Body of pancreas (tissue), 4 donors: ENCODE data around the gene TAS1R3. TPM values are rescaled to one million over a fixed set of nuclear protein-coding genes. Genes with fewer than 3 reads are reported as not detected.

Experiments used
- ATAC-seq: fragments of 150-250 bp; one replicate; pipeline ENCODE4 v1.9.1; 2016
- DNase-seq, 4 donors: peaks; one replicate each; pipeline ENCODE4 v3.0.0-alpha.2; 2019
- H3K27ac ChIP-seq, 4 donors: fragments of 200-600 bp; sonication (generic); 1 replicate in 3 of 4; 2 replicates in 1 of 4; pipeline versions ENCODE4 v1.5.1 to v1.6.1; 2016 to 2019; ENCODE audit warnings: mild to moderate bottlenecking in 1 of 4, mixed read lengths in 1 of 4, moderate library complexity in 1 of 4
- H3K27me3 ChIP-seq, 2 donors: fragments of 200-600 bp; sonication (generic); one replicate each; pipeline ENCODE4 v1.6.0; 2016; ENCODE audit warnings: mild to moderate bottlenecking in 1 of 2
- H3K36me3 ChIP-seq, 2 donors: fragments of 200-600 bp; sonication (generic); replicated peaks in 1 of 2; 2 replicates each; pipeline ENCODE4 v1.5.1; 2016; ENCODE audit warnings: low read depth in 2 of 2; ENCODE audit not compliant: insufficient read depth in 1 of 2
- H3K4me1 ChIP-seq: fragments of 200-600 bp; sonication (generic); one replicate; pipeline ENCODE4 v1.6.0; 2016
- H3K4me3 ChIP-seq, 2 donors: fragments of 200-600 bp; sonication (generic); 1 replicate in 1 of 2; 2 replicates in 1 of 2; pipeline ENCODE4 v1.5.1; 2016 to 2019
- H3K9me3 ChIP-seq, 3 donors: fragments of 200-600 bp; sonication (generic); 1 replicate in 2 of 3; 2 replicates in 1 of 3; pipeline ENCODE4 v1.5.1; 2016
- CTCF ChIP-seq, 7 experiments: fragments of 450-650 bp in 4 of 7; fragments of 200-600 bp in 3 of 7; sonication (generic) in 3 of 7; IDR thresholded peaks; one replicate each; pipeline ENCODE4 v1.5.1; 2016 to 2019; ENCODE audit warnings: antibody characterized with exemption in 7 of 7
- POLR2A ChIP-seq, 3 donors: fragments of 450-650 bp; IDR thresholded peaks; one replicate each; pipeline ENCODE4 v1.6.1; 2016; ENCODE audit warnings: antibody characterized with exemption in 3 of 3, mild to moderate bottlenecking in 2 of 3
- WGBS, 2 donors: methylation state at CpG; one replicate each; pipeline ENCODE4 v1.1.5; 2017; 5-methylcytosine and 5-hydroxymethylcytosine counted together
- intact Hi-C: fragments of 100-400 bp; cut with DNase I; formaldehyde crosslinking; loops from one replicate; pipeline ENCODE4 v1.15.1; 2023
- total RNA-seq, 2 donors: library from RNA; depleted of rRNA; stranded (reverse); fragments of >200 nt; gene quantifications; one replicate each; pipeline ENCODE4 v1.1.0, GENCODE V29; 2016

The TAS1R3 gene
- total RNA-seq, 2 donors from 2014 or later = 0.26 TPM; not detected in 1

- no peak for ATAC-seq
- 86 to 91% methylated on average over 25 to 39 of the region's 40 CpGs for WGBS, 2 donors
- peaks cover 31% of the 10 kb centered on the region for H3K4me1 ChIP-seq
Measured at GRCh38 chr1:1327291-1327690, 3.8 kb upstream of the TAS1R3 start.

DNA sequence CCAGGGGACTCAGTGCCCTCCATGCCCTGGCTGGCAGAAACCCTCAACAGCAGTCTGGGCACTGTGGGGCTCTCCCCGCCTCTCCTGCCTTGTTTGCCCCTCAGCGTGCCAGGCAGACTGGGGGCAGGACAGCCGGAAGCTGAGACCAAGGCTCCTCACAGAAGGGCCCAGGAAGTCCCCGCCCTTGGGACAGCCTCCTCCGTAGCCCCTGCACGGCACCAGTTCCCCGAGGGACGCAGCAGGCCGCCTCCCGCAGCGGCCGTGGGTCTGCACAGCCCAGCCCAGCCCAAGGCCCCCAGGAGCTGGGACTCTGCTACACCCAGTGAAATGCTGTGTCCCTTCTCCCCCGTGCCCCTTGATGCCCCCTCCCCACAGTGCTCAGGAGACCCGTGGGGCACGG, 2.8 kb upstream of the TAS1R3 start:
- Histone ChIP-seq H3K9me3 (no peaks in the 10 kb centered on the region), H3K27ac (no peak overlapping the region), H3K36me3 (peaks cover 3 to 8% of the 10 kb centered on the region in 2 donors), H3K4me1 (peaks cover 24% of the 10 kb centered on the region), H3K4me3 (no peak overlapping the region), H3K27me3 (no peaks in the 10 kb centered on the region)
- no peak for DNase-seq
- intact Hi-C loops = no loop called here
- TF ChIP-seq CTCF (IDR thresholded peaks at IDR 0.05) (no peak), POLR2A (IDR thresholded peaks at IDR 0.05) (no peak)
- 81 to 100% methylated on average over 1 to 15 of the region's 15 CpGs for WGBS, 2 donors
- ATAC-seq = no peak

More at GRCh38 chr1:1327291-1327690, 3.8 kb upstream of the TAS1R3 start:
- TF ChIP-seq CTCF (IDR thresholded peaks at IDR 0.05) = no peak
- TF ChIP-seq POLR2A (IDR thresholded peaks at IDR 0.05) = no peak
- no peaks in the 10 kb centered on the region for H3K9me3 ChIP-seq
- H3K4me3 ChIP-seq = no peak overlapping the region
- H3K27ac ChIP-seq = no peak overlapping the region
- H3K27me3 ChIP-seq = no peaks in the 10 kb centered on the region
- no peak for DNase-seq
- intact Hi-C loops = no loop called here
- peaks cover 3 to 8% of the 10 kb centered on the region in 2 donors for H3K36me3 ChIP-seq

DNA sequence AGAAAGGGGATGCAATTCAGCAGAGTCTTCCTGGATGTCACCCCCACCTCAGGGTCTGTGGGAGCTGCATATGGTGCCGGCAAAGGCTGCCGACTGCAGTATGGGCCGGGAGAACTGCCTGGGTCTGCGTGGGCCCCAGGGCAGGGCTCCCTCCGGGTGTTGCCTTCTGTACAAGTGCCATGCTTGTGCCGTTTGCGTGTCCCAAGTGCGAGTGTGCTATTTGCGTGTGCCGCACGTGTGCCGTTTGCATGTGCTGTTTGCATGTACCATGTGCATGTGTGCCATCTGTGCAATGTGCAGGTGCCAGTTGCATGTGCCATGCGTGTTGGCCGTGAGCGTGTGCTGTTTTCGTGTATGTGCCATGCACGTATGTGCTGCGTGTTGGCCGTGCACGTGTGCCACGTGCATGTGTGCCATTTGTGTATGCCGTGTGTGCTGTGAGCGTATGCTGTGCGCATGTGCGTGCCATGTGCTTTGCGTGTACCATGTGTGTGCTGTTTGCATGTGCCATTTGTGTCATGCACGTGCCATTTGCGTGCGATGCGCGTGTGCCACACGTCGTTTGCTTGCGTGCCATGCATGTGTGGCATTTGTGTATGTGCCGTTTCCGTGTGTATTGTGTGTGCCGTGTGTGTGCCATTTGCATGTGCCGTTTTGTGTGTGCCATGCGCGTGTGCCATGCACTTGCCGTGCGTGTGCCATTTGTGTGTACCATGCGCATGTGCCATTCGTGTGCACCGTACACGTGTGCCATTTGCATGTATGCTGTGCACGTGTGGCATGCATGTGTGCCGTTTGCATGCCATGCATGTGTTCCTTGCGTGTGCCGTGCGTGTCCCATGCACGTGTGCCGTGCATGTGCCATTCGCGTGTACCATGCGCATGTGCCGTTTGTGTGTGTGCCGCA, 1.5 kb upstream of the TAS1R3 start:
- no peaks in the 10 kb centered on the region for H3K9me3 ChIP-seq
- peaks cover 3 to 8% of the 10 kb centered on the region in 2 donors for H3K36me3 ChIP-seq
- H3K4me3 ChIP-seq = no peak overlapping the region
- no peak for DNase-seq
- ATAC-seq = no peak
- H3K4me1 ChIP-seq = peaks cover 28% of the 10 kb centered on the region
- no peak overlapping the region for H3K27ac ChIP-seq
- no peaks in the 10 kb centered on the region for H3K27me3 ChIP-seq
- TF ChIP-seq POLR2A (IDR thresholded peaks at IDR 0.05) = no peak
- intact Hi-C loops = no loop called here
- WGBS, 2 donors = 84 to 87% methylated on average over 45 to 58 of the region's 58 CpGs

DNA sequence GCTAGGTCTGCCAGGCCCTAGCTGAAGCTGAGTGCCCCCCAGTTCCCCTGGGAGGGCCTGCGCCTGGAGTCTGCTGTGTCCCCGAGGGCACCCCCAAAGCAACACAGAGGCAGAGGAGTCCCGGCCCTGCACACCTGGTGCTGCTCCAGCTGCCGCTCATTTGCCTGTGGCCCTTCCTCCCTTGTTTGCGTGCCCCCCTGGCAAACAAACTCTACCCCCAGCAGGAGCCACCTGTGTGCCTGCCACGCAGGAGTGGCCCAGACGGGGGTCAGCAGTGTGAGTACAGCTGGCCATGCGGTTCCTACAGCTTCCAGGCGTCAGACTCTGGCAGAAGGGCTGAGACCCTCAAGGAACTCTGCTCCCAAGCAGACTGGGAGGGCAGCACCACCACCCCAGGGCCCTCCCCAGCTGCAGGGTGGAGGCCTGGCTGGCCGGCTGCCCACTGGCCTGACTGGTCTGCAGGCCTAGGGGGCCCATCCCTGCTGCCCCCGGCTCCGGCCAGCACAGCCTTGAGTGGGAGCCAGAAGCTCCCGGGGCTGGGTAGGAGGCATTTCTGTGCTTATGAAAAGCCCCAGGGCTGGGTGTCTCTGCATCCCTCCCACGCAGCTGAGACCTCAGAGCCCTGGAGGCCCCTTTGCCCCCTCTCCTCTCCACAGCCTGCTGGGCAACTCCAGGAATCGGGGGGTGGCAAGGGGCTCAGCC, 563 bp upstream of the TAS1R3 start:
- ATAC-seq (no peak), DNase-seq (no peak)
- H3K27me3 ChIP-seq = no peaks in the 10 kb centered on the region
- peaks cover 3 to 8% of the 10 kb centered on the region in 2 donors for H3K36me3 ChIP-seq
- 16 to 50% methylated on average over 5 to 15 of the region's 15 CpGs for WGBS, 2 donors
- H3K27ac ChIP-seq = no peak overlapping the region
- H3K9me3 ChIP-seq = no peaks in the 10 kb centered on the region
- no peak overlapping the region for H3K4me3 ChIP-seq
- intact Hi-C loops = no loop called here
- peaks cover 24% of the 10 kb centered on the region for H3K4me1 ChIP-seq
- TF ChIP-seq POLR2A (IDR thresholded peaks at IDR 0.05) (no peak), CTCF (IDR thresholded peaks at IDR 0.05) (no peak)

- intact Hi-C loops = no loop called here
- DNase-seq (no peak), ATAC-seq (no peak)
- no peaks in the 10 kb centered on the region for H3K9me3 ChIP-seq
- no peak overlapping the region for H3K27ac ChIP-seq
- 72 to 84% methylated on average over 12 to 52 of the region's 57 CpGs for WGBS, 2 donors
- peaks cover 10% of the 10 kb centered on the region for H3K4me1 ChIP-seq
- no peaks in the 10 kb centered on the region for H3K27me3 ChIP-seq
- TF ChIP-seq CTCF (IDR thresholded peaks at IDR 0.05) (no peak), POLR2A (IDR thresholded peaks at IDR 0.05) (peak in 1 of 3 donors; percentile 8)
- peaks cover 3 to 8% of the 10 kb centered on the region in 2 donors for H3K36me3 ChIP-seq
- no peak overlapping the region for H3K4me3 ChIP-seq
Measured at GRCh38 chr1:1332031-1332755, 1.1 kb downstream of the TAS1R3 start.
